ENCODE measurements around the gene EXTL1. TPM values are rescaled to one million over a fixed set of nuclear protein-coding genes. Genes with fewer than 3 reads are reported as not detected.

The EXTL1 gene
- total RNA-seq, 6 experiments from 2014 or later, result 0.06 to 0.19 TPM; not detected in 4

DNA sequence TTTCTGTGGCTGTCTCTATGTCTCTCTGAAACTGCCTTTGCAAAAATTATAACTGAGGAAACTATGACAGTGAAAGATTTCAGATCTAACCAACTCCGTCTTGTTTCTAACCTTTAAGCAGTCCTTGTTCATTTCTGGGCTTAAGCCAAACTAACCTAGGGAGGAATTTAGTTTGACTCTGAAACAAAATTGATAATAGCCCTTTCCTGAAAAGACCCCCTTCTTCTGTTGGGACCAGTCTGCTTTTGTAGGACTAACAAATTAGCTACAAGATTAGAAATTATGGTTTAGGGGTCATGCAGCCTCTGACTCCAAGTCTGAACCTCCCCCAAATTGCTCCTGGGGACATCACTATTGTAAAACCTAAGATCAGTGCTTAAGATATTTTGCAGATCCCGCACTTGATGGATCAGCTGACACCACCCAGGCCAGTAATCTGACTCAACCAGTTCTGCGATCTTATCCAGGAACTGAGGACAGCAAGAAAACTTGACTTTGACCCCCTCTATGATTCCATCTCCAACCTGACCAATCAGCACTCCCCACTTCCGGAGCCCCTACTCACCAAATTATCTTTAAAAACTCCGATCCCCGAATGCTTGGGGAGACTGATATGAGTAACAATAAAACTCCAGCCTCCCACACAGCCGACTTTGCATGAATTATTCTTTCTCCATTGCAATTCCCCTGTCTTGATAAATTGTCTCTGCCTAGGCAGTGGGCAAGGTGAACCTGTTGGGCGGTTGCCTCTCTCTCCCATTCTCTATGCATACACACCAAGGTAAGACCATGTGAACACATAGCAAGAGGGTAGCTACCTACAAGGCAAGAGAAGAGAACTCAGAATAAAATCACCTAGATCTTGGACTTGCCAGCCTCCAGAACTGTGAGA, 57.0 kb downstream of the EXTL1 start:
- Histone ChIP-seq H3K9me3 (no peaks in the 10 kb centered on the region), H3K36me3 (no peaks in the 10 kb centered on the region), H3K27me3 (no peaks in the 10 kb centered on the region), H3K27ac (no peak overlapping the region), H3K4me1 (peaks cover 0 to 10% (median 4%) of the 10 kb centered on the region in 4 donors), H3K4me3 (no peak overlapping the region)
- no peak for TF ChIP-seq POLR2A (IDR thresholded peaks at IDR 0.05)
- no peak for TF ChIP-seq CTCF (IDR thresholded peaks at IDR 0.05)
- intact Hi-C loops (cut with DNase I), result no loop called here
- no peak for ATAC-seq
- WGBS (ENCODE audit: insufficient coverage, low coverage, low lambda C conversion rate, missing lambda C conversion rate), result 87% methylated on average over 6 of the region's 8 CpGs
- DNase-seq, result no peak

- no peak for DNase-seq
- Histone ChIP-seq H3K36me3 (no peaks in the 10 kb centered on the region), H3K4me1 (peaks cover 0 to 10% (median 4%) of the 10 kb centered on the region in 4 donors), H3K4me3 (no peak overlapping the region), H3K27ac (no peak overlapping the region), H3K9me3 (no peaks in the 10 kb centered on the region), H3K27me3 (no peaks in the 10 kb centered on the region)
- ATAC-seq, result no peak
- intact Hi-C loops (cut with DNase I), result no loop called here
- TF ChIP-seq CTCF (IDR thresholded peaks at IDR 0.05) (no peak), POLR2A (IDR thresholded peaks at IDR 0.05) (no peak)
- WGBS (ENCODE audit: insufficient coverage, low coverage, low lambda C conversion rate, missing lambda C conversion rate), result 43% methylated on average over 3 of the region's 7 CpGs
Observed at GRCh38 chr1:26079178-26079563, 57.6 kb downstream of the EXTL1 start.

DNA sequence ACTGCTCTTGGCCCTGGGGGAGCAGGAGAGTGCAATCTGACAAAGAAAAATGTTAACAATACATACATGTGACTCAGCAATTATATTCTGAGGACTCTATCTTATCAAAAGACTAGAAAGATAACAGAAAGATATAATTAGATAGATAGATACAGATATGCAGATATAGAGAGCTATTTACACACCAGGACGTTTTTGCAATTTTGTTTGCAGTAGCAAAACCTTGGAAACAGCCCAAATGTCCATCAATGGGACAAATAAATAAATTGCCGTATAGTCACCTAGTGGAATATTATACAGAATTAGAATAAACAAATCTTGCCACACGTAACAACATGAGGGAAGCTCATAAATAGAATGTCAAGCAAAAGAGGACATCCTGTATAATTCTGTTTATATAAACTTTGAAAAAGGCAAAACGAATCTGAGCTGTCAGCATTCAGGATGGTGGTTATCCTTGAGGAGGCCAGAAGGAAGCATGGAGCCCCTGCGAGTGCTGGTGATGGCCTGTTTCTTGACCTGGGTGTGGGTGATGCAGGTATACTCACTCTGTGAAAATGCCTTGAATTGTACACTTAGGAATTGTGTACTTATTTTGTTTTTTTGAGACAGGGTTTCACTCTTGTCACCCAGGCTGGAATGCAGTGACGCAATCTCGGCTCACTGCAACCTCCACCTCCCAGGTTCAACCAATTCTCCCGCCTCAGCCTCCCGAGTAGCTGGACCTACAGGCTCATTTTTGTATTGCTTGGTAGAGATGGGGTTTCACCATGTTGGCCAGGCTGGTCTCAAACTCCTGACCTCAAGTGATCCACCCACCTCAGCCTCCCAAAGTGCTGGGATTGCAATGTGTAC, 58.6 kb downstream of the EXTL1 start:
- H3K4me1 ChIP-seq, result peaks cover 0 to 10% (median 4%) of the 10 kb centered on the region in 4 donors
- TF ChIP-seq CTCF (IDR thresholded peaks at IDR 0.05), result no peak
- no peak for TF ChIP-seq POLR2A (IDR thresholded peaks at IDR 0.05)
- H3K27ac ChIP-seq, result no peak overlapping the region
- H3K4me3 ChIP-seq, result no peak overlapping the region
- ATAC-seq (no peak), DNase-seq (no peak)
- no peaks in the 10 kb centered on the region for H3K36me3 ChIP-seq
- intact Hi-C loops (cut with DNase I), result no loop called here
- H3K9me3 ChIP-seq, result no peaks in the 10 kb centered on the region
- H3K27me3 ChIP-seq, result no peaks in the 10 kb centered on the region
- 38% methylated on average over 9 of the region's 9 CpGs for WGBS (ENCODE audit: insufficient coverage, low coverage, low lambda C conversion rate, missing lambda C conversion rate)

DNA sequence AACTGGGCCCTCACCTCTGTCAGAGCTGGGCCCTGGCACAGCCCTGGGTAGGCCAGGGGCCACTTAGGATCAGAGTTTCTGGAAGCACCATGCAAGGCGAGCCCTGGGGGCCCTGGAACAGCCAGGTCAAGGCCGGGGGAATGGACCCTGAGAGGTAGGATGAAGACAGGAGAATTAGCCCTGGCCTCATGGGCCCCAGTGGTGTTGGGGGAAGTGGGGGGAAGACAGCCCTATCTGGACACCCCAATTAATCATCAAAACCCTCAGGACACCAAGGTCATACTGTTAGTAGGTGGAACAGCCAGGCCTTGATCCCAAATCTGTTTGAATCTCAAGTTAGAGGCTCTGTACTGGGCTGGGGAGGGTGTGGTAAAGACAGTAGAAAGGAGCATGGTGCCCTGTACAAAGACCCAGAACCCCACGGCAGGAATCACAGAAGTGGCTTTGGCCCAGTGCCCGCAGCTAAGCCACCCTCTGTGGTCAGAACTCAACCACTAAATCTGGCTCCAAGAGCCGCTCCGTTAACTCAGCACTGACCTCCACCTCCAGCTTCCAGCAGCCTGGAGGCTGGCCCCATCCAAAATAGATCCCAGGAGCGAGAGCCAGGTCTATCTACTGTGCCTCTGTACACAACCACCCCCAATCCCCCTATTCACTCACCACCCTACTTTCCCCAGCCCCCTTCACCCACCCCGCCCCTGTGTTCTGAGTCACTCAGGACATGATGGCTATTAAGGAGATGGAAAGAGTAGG, 59.9 kb downstream of the EXTL1 start:
- H3K27ac ChIP-seq, result no peak overlapping the region
- 94% methylated on average over 3 of the region's 8 CpGs for WGBS (ENCODE audit: insufficient coverage, low coverage, low lambda C conversion rate, missing lambda C conversion rate)
- no peak for TF ChIP-seq CTCF (IDR thresholded peaks at IDR 0.05)
- TF ChIP-seq POLR2A (IDR thresholded peaks at IDR 0.05), result no peak
- ATAC-seq (no peak), DNase-seq (no peak)
- no peaks in the 10 kb centered on the region for H3K36me3 ChIP-seq
- no peaks in the 10 kb centered on the region for H3K27me3 ChIP-seq
- intact Hi-C loops (cut with DNase I), result no loop called here
- H3K4me3 ChIP-seq, result no peak overlapping the region
- H3K4me1 ChIP-seq, result peaks cover 0 to 5% (median 0%) of the 10 kb centered on the region in 4 donors
- H3K9me3 ChIP-seq, result no peaks in the 10 kb centered on the region
